ENCODE results near the gene USP7.

- no peak for TF ChIP-seq POLR2A (IDR thresholded peaks at IDR 0.05)
- TF ChIP-seq CTCF (IDR thresholded peaks at IDR 0.05), result no peak
These were observed 13.1 kb downstream of the USP7 start for GRCh38 chr16:8950580-8951077.

All from breast epithelium (tissue), 3 donors.